H9 (cell line): ENCODE data around the gene RARG. TPM values are rescaled to one million over a fixed set of nuclear protein-coding genes. Genes with fewer than 3 reads are reported as not detected.

Source experiments
- DNase-seq: peaks from one replicate; pipeline ENCODE4 v3.0.0-alpha.2; 2017
- H2AFZ ChIP-seq: one replicate; pipeline ENCODE4 v1.6.1; 2013; ENCODE audit warnings: mild to moderate bottlenecking, low read length, control low read depth, moderate library complexity
- H2AK5ac ChIP-seq: 2 replicates; pipeline ENCODE4 v1.6.1; 2013; ENCODE audit warnings: low read length, control low read depth, mixed read lengths; ENCODE audit not compliant: insufficient read length
- H2BK120ac ChIP-seq: one replicate; pipeline ENCODE4 v1.6.1; 2013; ENCODE audit warnings: low read depth, mild to moderate bottlenecking, low read length, control low read depth, inconsistent platforms; ENCODE audit not compliant: poor library complexity, severe bottlenecking
- H2BK12ac ChIP-seq: 2 replicates; pipeline ENCODE4 v1.6.1; 2013; ENCODE audit warnings: low read length, control low read depth, mixed read lengths, low read depth; ENCODE audit not compliant: insufficient read length
- H2BK15ac ChIP-seq: 2 replicates; pipeline ENCODE4 v1.6.1; 2013; ENCODE audit warnings: low read depth, low read length, control low read depth
- H2BK20ac ChIP-seq: one replicate; pipeline ENCODE4 v1.6.1; 2013; ENCODE audit warnings: low read depth, mild to moderate bottlenecking, low read length, control low read depth, inconsistent platforms; ENCODE audit not compliant: poor library complexity, severe bottlenecking
- H2BK5ac ChIP-seq: 2 replicates; pipeline ENCODE4 v1.6.1; 2013; ENCODE audit warnings: low read length, control low read depth, mixed read lengths; ENCODE audit not compliant: insufficient read length
- H3K14ac ChIP-seq: 2 replicates; pipeline ENCODE4 v1.6.1; 2013; ENCODE audit warnings: low read length, control low read depth; ENCODE audit not compliant: insufficient read depth
- H3K18ac ChIP-seq: 2 replicates; pipeline ENCODE4 v1.6.1; 2013; ENCODE audit warnings: low read depth, mild to moderate bottlenecking, mixed read lengths, low read length, control low read depth; ENCODE audit not compliant: insufficient read length
- H3K23ac ChIP-seq: 2 replicates; pipeline ENCODE4 v1.6.1; 2013; ENCODE audit warnings: low read length, control low read depth, mixed read lengths, low read depth; ENCODE audit not compliant: insufficient read length
- H3K23me2 ChIP-seq: 2 replicates; pipeline ENCODE4 v1.6.1; 2013; ENCODE audit warnings: low read depth, mild to moderate bottlenecking, mixed read lengths, low read length, control low read depth; ENCODE audit not compliant: insufficient read length, poor library complexity, severe bottlenecking
- H3K27ac ChIP-seq: 2 replicates; pipeline ENCODE4 v1.5.1; 2013; ENCODE audit warnings: low read length, control low read depth, mixed read lengths, low read depth; ENCODE audit not compliant: insufficient read length
- H3K27me3 ChIP-seq: 2 replicates; pipeline ENCODE4 v1.6.1; 2013; ENCODE audit warnings: low read length, control low read depth, inconsistent platforms; ENCODE audit not compliant: insufficient read depth
- H3K4ac ChIP-seq: 2 replicates; pipeline ENCODE4 v1.6.1; 2013; ENCODE audit warnings: low read depth, mild to moderate bottlenecking, control low read depth, inconsistent platforms, low read length, moderate library complexity
- H3K4me1 ChIP-seq: 2 replicates; pipeline ENCODE4 v1.6.1; 2013; ENCODE audit warnings: low read length, control low read depth, inconsistent platforms; ENCODE audit not compliant: insufficient read depth
- H3K4me2 ChIP-seq: 2 replicates; pipeline ENCODE4 v1.6.1; 2013; ENCODE audit warnings: low read length, control low read depth, mixed read lengths; ENCODE audit not compliant: insufficient read length, insufficient read depth
- H3K56ac ChIP-seq: 2 replicates; pipeline ENCODE4 v1.6.1; 2013; ENCODE audit warnings: low read depth, mild to moderate bottlenecking, mixed read lengths, low read length, control low read depth; ENCODE audit not compliant: insufficient read length
- H3K79me1 ChIP-seq: 2 replicates; pipeline ENCODE4 v1.6.1; 2013; ENCODE audit warnings: low read depth, mild to moderate bottlenecking, moderate library complexity, low read length, control low read depth, inconsistent platforms; ENCODE audit not compliant: insufficient read depth, poor library complexity, severe bottlenecking
- H3K79me2 ChIP-seq: 2 replicates; pipeline ENCODE4 v1.6.1; 2013; ENCODE audit warnings: low read length, control low read depth, inconsistent platforms; ENCODE audit not compliant: insufficient read depth
- H3K9ac ChIP-seq: 2 replicates; pipeline ENCODE4 v1.6.1; 2013; ENCODE audit warnings: low read length, control low read depth, mixed read lengths; ENCODE audit not compliant: insufficient read length; ENCODE audit errors: extremely low read depth
- H3K9me3 ChIP-seq: one replicate; pipeline ENCODE4 v1.6.1; 2013; ENCODE audit warnings: low read depth, low read length, inconsistent platforms; ENCODE audit not compliant: control insufficient read depth
- H3T11ph ChIP-seq: one replicate; pipeline ENCODE4 v1.6.1; 2013; ENCODE audit warnings: mild to moderate bottlenecking, low read length, control low read depth, inconsistent platforms
- H4K20me1 ChIP-seq: one replicate; pipeline ENCODE4 v1.6.1; 2013; ENCODE audit not compliant: control insufficient read depth, insufficient read length, insufficient read depth
- H4K5ac ChIP-seq: 2 replicates; pipeline ENCODE4 v1.6.1; 2013; ENCODE audit warnings: low read depth, mild to moderate bottlenecking, mixed read lengths, low read length, control low read depth; ENCODE audit not compliant: insufficient read length
- H4K8ac ChIP-seq: replicated peaks from 2 replicates; pipeline ENCODE4 v1.6.1; 2013; ENCODE audit warnings: low read length, control low read depth, mixed read lengths, low read depth; ENCODE audit not compliant: insufficient read length
- H4K91ac ChIP-seq: 2 replicates; pipeline ENCODE4 v1.6.1; 2013; ENCODE audit warnings: low read depth, mild to moderate bottlenecking, moderate library complexity, mixed read lengths, low read length, control low read depth; ENCODE audit not compliant: insufficient read length
- H3K27ac Mint-ChIP-seq, 3 experiments: 2 replicates in 2 of 3; 3 replicates in 1 of 3; pipeline ENCODE4 v1.8.0; 2020 to 2021; ENCODE audit warnings: mixed read lengths in 3 of 3, mild to moderate bottlenecking in 1 of 3, moderate library complexity in 1 of 3
- H3K27me3 Mint-ChIP-seq: 2 replicates; pipeline ENCODE4 v1.8.0; 2021; ENCODE audit warnings: low read depth, mild to moderate bottlenecking, moderate library complexity, mixed read lengths
- H3K36me3 Mint-ChIP-seq, 3 experiments: 2 replicates in 2 of 3; 3 replicates in 1 of 3; pipeline ENCODE4 v1.8.0; 2020 to 2021; ENCODE audit warnings: low read depth in 3 of 3, mixed read lengths in 3 of 3; ENCODE audit not compliant: insufficient read depth in 1 of 3
- H3K4me1 Mint-ChIP-seq, 2 experiments: 2 replicates each; pipeline ENCODE4 v1.8.0; 2020; ENCODE audit warnings: mixed read lengths in 2 of 2
- H3K4me3 Mint-ChIP-seq, 2 experiments: 2 replicates in 1 of 2; 3 replicates in 1 of 2; pipeline ENCODE4 v1.8.0; 2020 to 2021; ENCODE audit warnings: mild to moderate bottlenecking in 2 of 2, mixed read lengths in 2 of 2, moderate library complexity in 1 of 2
- H3K9me3 Mint-ChIP-seq, 2 experiments: 2 replicates in 1 of 2; 3 replicates in 1 of 2; pipeline ENCODE4 v1.8.0; 2020; ENCODE audit warnings: mild to moderate bottlenecking in 2 of 2, mixed read lengths in 2 of 2, moderate library complexity in 1 of 2
- CTCF ChIP-seq: fragments of 200-600 bp; sonication (generic); conservative IDR thresholded peaks from 3 replicates; pipeline ENCODE4 v1.8.0; 2021; ENCODE audit warnings: antibody characterized with exemption, mild to moderate bottlenecking
- WGBS: extraction: QIAGEN DNeasy Blood & Tissue Kit; methylation state at CpG from one replicate; pipeline ENCODE4 v1.1.7; 2013; ENCODE audit warnings: missing lambda C conversion rate, low lambda C conversion rate, mixed read lengths; ENCODE audit not compliant: insufficient read length; ENCODE audit errors: extremely low coverage; 5-methylcytosine and 5-hydroxymethylcytosine counted together
- long read RNA-seq: library from polyadenylated mRNA; unstranded; transcript quantifications from one replicate; pipeline ENCODE4 v2.0.0, GENCODE V29; 2020
- total RNA-seq: library from RNA; stranded (reverse); gene quantifications from 2 replicates; pipeline ENCODE4 v1.2.1, GENCODE V29; 2021

Gene RARG
- total RNA-seq = 42.6 and 43.7 TPM in 2 replicates
- long read RNA-seq, transcript RARG-204 (7 exons, 1,779 nt) = minor isoform, 7 of 173 reads
- long read RNA-seq, transcript RARG-201 (8 exons, 1,836 nt) = major isoform, 66 of 173 reads
- long read RNA-seq, transcript RARG-203 (10 exons, 2,959 nt) = minor isoform, 22 of 173 reads
- long read RNA-seq, partial matches to known transcripts = 31 of 173 reads
- long read RNA-seq, other reads (novel, unspliced or antisense) = 47 of 173 reads

GRCh38 chr12:53231921-53232645, at the start of gene RARG:
Gene RARG (minus strand): TSS chr12:53232209. CDS start chr12:53227545, 4,664 bp downstream.
- Histone ChIP-seq H4K5ac (no peak within 1 kb of the TSS), H2AK5ac (no peak within 1 kb of the TSS), H3K18ac (no peak within 1 kb of the TSS), H3K27ac (no peak within 1 kb of the TSS), H3K4ac (no peak within 1 kb of the TSS), H3K4me1 (peaks cover 22% of the 10 kb centered on the region; the same call in 1 of the 2 replicates), H3K23ac (no peak within 1 kb of the TSS), H3K27me3 (peaks cover 3% of the 10 kb centered on the region), H3K79me2 (no peaks in the 10 kb centered on the region; the same call in 1 of the 2 replicates), H3K56ac (no peak within 1 kb of the TSS), H2BK5ac (no peak within 1 kb of the TSS), H3K4me2 (peak within 1 kb of the TSS; percentile 94), H3K14ac (no peak within 1 kb of the TSS; the same call in 1 of the 2 replicates), H2BK12ac (no peak within 1 kb of the TSS), H2BK120ac (no peak within 1 kb of the TSS), H3K79me1 (no peaks in the 10 kb centered on the region), H4K20me1 (no peaks in the 10 kb centered on the region), H2BK15ac (no peak within 1 kb of the TSS), H2BK20ac (no peak within 1 kb of the TSS), H4K91ac (no peak within 1 kb of the TSS), H2AFZ (no peak within 1 kb of the TSS), H3K9ac (peak within 1 kb of the TSS; percentile 49), H3K23me2 (peaks cover 16% of the 10 kb centered on the region), H3T11ph (no peak within 1 kb of the TSS), H4K8ac (no peak within 1 kb of the TSS), H3K9me3 (no peaks in the 10 kb centered on the region)
- no peak for TF ChIP-seq CTCF
- Mint-ChIP-seq H3K27me3 (peaks cover 14% of the 10 kb centered on the region), H3K4me3 (peak within 1 kb of the TSS; percentile 73 to 89), H3K36me3 (peaks cover under 1 to 12% (median 6%) of the 10 kb centered on the region in 3 experiments; a peak in 6 of 7 replicates), H3K9me3 (no peaks in the 10 kb centered on the region), H3K4me1 (peaks cover 81 to 84% of the 10 kb centered on the region in 2 experiments), H3K27ac (peak within 1 kb of the TSS; percentile 27 to 96 (median 91); a peak in 6 of 7 replicates)
- no CpG with 5 or more reads among the region's 44 CpGs for WGBS
- peak; percentile 79 for DNase-seq
